Measurements from ENCODE around the gene SHTN1.

Gene SHTN1

DNA sequence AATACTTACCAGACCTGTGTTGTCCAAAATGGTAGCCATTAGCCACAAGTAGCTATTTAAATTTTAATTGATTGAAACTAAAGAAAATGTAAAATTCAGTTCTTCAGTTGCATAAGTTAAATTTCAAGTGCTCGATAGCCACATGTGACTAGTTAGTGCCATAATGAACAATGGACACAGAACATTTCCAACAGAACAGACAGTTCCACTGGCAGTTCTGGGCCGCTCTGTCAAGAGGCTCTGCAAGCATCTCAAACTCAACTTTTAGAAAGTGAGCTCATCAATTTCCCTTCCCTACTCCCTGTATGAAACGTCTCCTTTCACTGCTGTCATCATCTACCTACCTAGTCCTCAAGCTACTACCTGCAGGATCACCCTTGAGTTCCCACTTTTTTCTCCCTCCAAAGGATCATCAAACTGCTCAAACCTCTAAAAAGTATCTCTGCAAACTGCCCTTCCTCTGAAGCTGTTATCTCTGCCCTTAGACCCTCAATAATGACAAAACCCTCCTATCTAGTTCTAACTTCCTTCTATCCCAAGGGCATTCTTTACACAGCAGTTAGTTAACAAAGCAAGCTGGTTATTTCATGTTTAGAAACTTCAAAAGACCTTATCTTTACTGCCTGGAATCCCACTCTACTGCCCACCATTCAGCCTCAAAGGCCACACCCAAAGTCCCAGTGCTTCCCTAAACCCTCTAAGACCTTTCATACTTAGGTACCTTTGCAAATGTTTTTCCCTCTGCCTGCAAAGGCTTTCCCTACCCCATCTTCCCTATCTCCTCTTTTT is 20.6 kb downstream of the SHTN1 start:
- H3K27me3 ChIP-seq (replicated peaks; ENCODE audit: control insufficient read depth, insufficient read depth, low read length) = no peaks in the 10 kb centered on the region

GRCh38 chr10:116980041-116980440 is 24.9 kb downstream of the SHTN1 start:
- no peaks in the 10 kb centered on the region for H3K27me3 ChIP-seq (replicated peaks; ENCODE audit: control insufficient read depth, insufficient read depth, low read length)
- H3K36me3 ChIP-seq (ENCODE audit: control insufficient read depth, insufficient read depth, low read length, severe bottlenecking) = no peaks in the 10 kb centered on the region
- no peak overlapping the region for H3K9ac ChIP-seq (ENCODE audit: low read length)
- H3K9me3 ChIP-seq (ENCODE audit: control insufficient read depth, low read length) = no peaks in the 10 kb centered on the region
- no peaks in the 10 kb centered on the region for H3K4me1 ChIP-seq (ENCODE audit: control insufficient read depth, insufficient read depth, low read length)
- no peak overlapping the region for H3K4me3 ChIP-seq (ENCODE audit: low read length)
- DNase-seq (ENCODE audit: low read depth) = no peak

More for the DNA sequence above, 20.6 kb downstream of the SHTN1 start:
- H3K36me3 ChIP-seq (ENCODE audit: control insufficient read depth, insufficient read depth, low read length, severe bottlenecking) = no peaks in the 10 kb centered on the region
- no peak overlapping the region for H3K9ac ChIP-seq (ENCODE audit: low read length)
- no peaks in the 10 kb centered on the region for H3K4me1 ChIP-seq (ENCODE audit: control insufficient read depth, insufficient read depth, low read length)
- H3K4me3 ChIP-seq (ENCODE audit: low read length) = no peak overlapping the region
- DNase-seq (ENCODE audit: low read depth) = no peak
- no peaks in the 10 kb centered on the region for H3K9me3 ChIP-seq (ENCODE audit: control insufficient read depth, low read length)

DNA sequence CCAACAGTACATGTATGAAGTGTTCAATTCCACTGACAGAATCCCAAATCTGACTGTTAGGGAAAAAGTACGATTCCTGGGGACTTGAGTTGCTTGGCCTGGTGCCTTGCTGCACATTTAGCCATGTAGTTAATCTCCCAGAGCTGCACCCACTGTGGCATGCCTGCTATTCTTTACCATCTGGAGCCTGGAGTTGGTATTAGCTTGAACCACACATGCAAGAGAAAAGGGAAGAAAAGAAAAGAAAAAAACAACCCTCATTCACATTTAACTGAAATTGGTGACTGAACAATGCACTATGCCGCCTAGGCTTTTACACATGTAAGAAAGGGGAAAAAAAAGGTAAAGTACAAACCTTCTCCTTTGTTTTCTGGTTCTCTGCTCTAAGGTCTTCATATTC is 26.1 kb downstream of the SHTN1 start:
- no peaks in the 10 kb centered on the region for H3K36me3 ChIP-seq (ENCODE audit: control insufficient read depth, insufficient read depth, low read length, severe bottlenecking)
- H3K9ac ChIP-seq (ENCODE audit: low read length) = no peak overlapping the region
- no peak overlapping the region for H3K4me3 ChIP-seq (ENCODE audit: low read length)
- no peaks in the 10 kb centered on the region for H3K27me3 ChIP-seq (replicated peaks; ENCODE audit: control insufficient read depth, insufficient read depth, low read length)
- H3K9me3 ChIP-seq (ENCODE audit: control insufficient read depth, low read length) = no peaks in the 10 kb centered on the region
- peaks cover 4% of the 10 kb centered on the region for H3K4me1 ChIP-seq (ENCODE audit: control insufficient read depth, insufficient read depth, low read length)
- no peak for DNase-seq (ENCODE audit: low read depth)

GRCh38 chr10:116974456-116975005 is 30.5 kb downstream of the SHTN1 start:
- peaks cover 4% of the 10 kb centered on the region for H3K4me1 ChIP-seq (ENCODE audit: control insufficient read depth, insufficient read depth, low read length)
- DNase-seq (ENCODE audit: low read depth) = peak; percentile 85
- no peak overlapping the region for H3K9ac ChIP-seq (ENCODE audit: low read length)
- no peaks in the 10 kb centered on the region for H3K36me3 ChIP-seq (ENCODE audit: control insufficient read depth, insufficient read depth, low read length, severe bottlenecking)
- no peaks in the 10 kb centered on the region for H3K9me3 ChIP-seq (ENCODE audit: control insufficient read depth, low read length)
- H3K4me3 ChIP-seq (ENCODE audit: low read length) = no peak overlapping the region
- no peaks in the 10 kb centered on the region for H3K27me3 ChIP-seq (replicated peaks; ENCODE audit: control insufficient read depth, insufficient read depth, low read length)

- Histone ChIP-seq H3K36me3 (ENCODE audit: control insufficient read depth, insufficient read depth, low read length, severe bottlenecking) (no peaks in the 10 kb centered on the region), H3K4me3 (ENCODE audit: low read length) (no peak overlapping the region), H3K27me3 (replicated peaks; ENCODE audit: control insufficient read depth, insufficient read depth, low read length) (no peaks in the 10 kb centered on the region)
Observed at GRCh38 chr10:116973946-116974455, 31.0 kb downstream of the SHTN1 start.

GRCh38 chr10:116973371-116973905 is 31.5 kb downstream of the SHTN1 start:
- no peaks in the 10 kb centered on the region for H3K9me3 ChIP-seq (ENCODE audit: control insufficient read depth, low read length)
- no peak for DNase-seq (ENCODE audit: low read depth)
- no peak overlapping the region for H3K4me3 ChIP-seq (ENCODE audit: low read length)
- H3K4me1 ChIP-seq (ENCODE audit: control insufficient read depth, insufficient read depth, low read length) = peaks cover 4% of the 10 kb centered on the region
- no peak overlapping the region for H3K9ac ChIP-seq (ENCODE audit: low read length)
- H3K36me3 ChIP-seq (ENCODE audit: control insufficient read depth, insufficient read depth, low read length, severe bottlenecking) = no peaks in the 10 kb centered on the region
- no peaks in the 10 kb centered on the region for H3K27me3 ChIP-seq (replicated peaks; ENCODE audit: control insufficient read depth, insufficient read depth, low read length)

More at GRCh38 chr10:116973946-116974455, 31.0 kb downstream of the SHTN1 start:
- no peak overlapping the region for H3K9ac ChIP-seq (ENCODE audit: low read length)
- no peaks in the 10 kb centered on the region for H3K9me3 ChIP-seq (ENCODE audit: control insufficient read depth, low read length)
- DNase-seq (ENCODE audit: low read depth) = peak; percentile 2
- H3K4me1 ChIP-seq (ENCODE audit: control insufficient read depth, insufficient read depth, low read length) = peaks cover 4% of the 10 kb centered on the region

DNA sequence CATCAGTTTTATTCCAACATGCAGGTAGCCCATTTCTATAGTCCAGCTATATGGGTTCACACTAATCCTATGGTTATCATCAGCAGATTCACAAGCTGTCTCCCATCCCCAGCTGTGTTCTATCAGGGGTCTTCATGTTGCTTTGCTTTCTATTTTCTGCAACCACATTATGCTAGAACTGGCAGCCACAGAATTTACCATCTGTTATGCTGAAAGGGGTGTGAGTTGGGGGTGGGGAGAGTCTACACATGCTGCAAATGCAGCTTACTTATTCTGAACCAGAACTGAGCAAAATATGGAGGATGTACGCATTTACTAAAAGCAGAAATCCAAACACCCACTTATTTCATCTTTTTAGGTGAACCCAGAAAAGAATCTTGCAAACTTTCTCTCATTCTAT is 32.9 kb downstream of the SHTN1 start:
- Histone ChIP-seq H3K9me3 (ENCODE audit: control insufficient read depth, low read length) (no peaks in the 10 kb centered on the region), H3K36me3 (ENCODE audit: control insufficient read depth, insufficient read depth, low read length, severe bottlenecking) (no peaks in the 10 kb centered on the region), H3K4me3 (ENCODE audit: low read length) (no peak overlapping the region), H3K9ac (ENCODE audit: low read length) (no peak overlapping the region), H3K27me3 (replicated peaks; ENCODE audit: control insufficient read depth, insufficient read depth, low read length) (no peaks in the 10 kb centered on the region), H3K4me1 (ENCODE audit: control insufficient read depth, insufficient read depth, low read length) (peaks cover 4% of the 10 kb centered on the region)
- no peak for DNase-seq (ENCODE audit: low read depth)

DNA sequence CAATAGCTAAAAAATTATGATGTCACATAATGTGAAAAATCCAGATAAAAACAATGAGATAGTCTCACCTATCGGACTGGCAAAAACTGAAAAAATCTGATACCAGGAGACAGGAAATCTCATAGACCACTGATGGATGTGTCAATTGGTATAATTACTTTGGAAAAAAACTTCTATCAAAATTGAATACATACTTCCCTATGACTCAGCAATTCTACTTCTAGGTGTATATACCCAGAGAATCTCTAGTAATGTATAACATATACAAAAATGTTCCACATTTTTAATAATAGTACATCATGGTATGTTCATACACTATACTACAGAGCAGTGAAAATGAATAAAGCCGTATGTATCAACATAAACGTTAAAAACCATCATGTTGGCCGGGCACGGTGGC is 34.9 kb downstream of the SHTN1 start:
- Histone ChIP-seq H3K9me3 (ENCODE audit: control insufficient read depth, low read length) (no peaks in the 10 kb centered on the region), H3K36me3 (ENCODE audit: control insufficient read depth, insufficient read depth, low read length, severe bottlenecking) (no peaks in the 10 kb centered on the region)
- DNase-seq (ENCODE audit: low read depth) = no peak

GRCh38 chr10:116968331-116968730 is 36.7 kb downstream of the SHTN1 start:
- H3K9me3 ChIP-seq (ENCODE audit: control insufficient read depth, low read length) = no peaks in the 10 kb centered on the region
- H3K27me3 ChIP-seq (replicated peaks; ENCODE audit: control insufficient read depth, insufficient read depth, low read length) = no peaks in the 10 kb centered on the region
- no peaks in the 10 kb centered on the region for H3K36me3 ChIP-seq (ENCODE audit: control insufficient read depth, insufficient read depth, low read length, severe bottlenecking)
- no peak overlapping the region for H3K4me3 ChIP-seq (ENCODE audit: low read length)
- DNase-seq (ENCODE audit: low read depth) = no peak
- no peak overlapping the region for H3K9ac ChIP-seq (ENCODE audit: low read length)
- no peaks in the 10 kb centered on the region for H3K4me1 ChIP-seq (ENCODE audit: control insufficient read depth, insufficient read depth, low read length)

More for the DNA sequence above, 34.9 kb downstream of the SHTN1 start:
- Histone ChIP-seq H3K4me3 (ENCODE audit: low read length) (no peak overlapping the region), H3K4me1 (ENCODE audit: control insufficient read depth, insufficient read depth, low read length) (peaks cover 4% of the 10 kb centered on the region), H3K9ac (ENCODE audit: low read length) (no peak overlapping the region), H3K27me3 (replicated peaks; ENCODE audit: control insufficient read depth, insufficient read depth, low read length) (no peaks in the 10 kb centered on the region)

- Histone ChIP-seq H3K27me3 (replicated peaks; ENCODE audit: control insufficient read depth, insufficient read depth, low read length) (no peaks in the 10 kb centered on the region), H3K36me3 (ENCODE audit: control insufficient read depth, insufficient read depth, low read length, severe bottlenecking) (no peaks in the 10 kb centered on the region), H3K9ac (ENCODE audit: low read length) (no peak overlapping the region), H3K9me3 (ENCODE audit: control insufficient read depth, low read length) (no peaks in the 10 kb centered on the region), H3K4me3 (ENCODE audit: low read length) (no peak overlapping the region), H3K4me1 (ENCODE audit: control insufficient read depth, insufficient read depth, low read length) (no peaks in the 10 kb centered on the region)
- DNase-seq (ENCODE audit: low read depth) = no peak
Observed at GRCh38 chr10:116961406-116962251, 43.4 kb downstream of the SHTN1 start.
